Body of pancreas (tissue), 4 donors: Measurements from ENCODE around the gene SENP6.

ENCODE experiments used
- POLR2A ChIP-seq, 3 donors: fragments of 450-650 bp; IDR thresholded peaks; one replicate each; pipeline ENCODE4 v1.6.1; 2016; ENCODE audit warnings: antibody characterized with exemption in 3 of 3, mild to moderate bottlenecking in 2 of 3
- TF ChIP-seq, protein P1 (sequence below), 7 experiments: fragments of 450-650 bp in 4 of 7; fragments of 200-600 bp in 3 of 7; sonication (generic) in 3 of 7; IDR thresholded peaks; one replicate each; pipeline ENCODE4 v1.5.1; 2016 to 2019; ENCODE audit warnings: antibody characterized with exemption in 7 of 7

DNA sequence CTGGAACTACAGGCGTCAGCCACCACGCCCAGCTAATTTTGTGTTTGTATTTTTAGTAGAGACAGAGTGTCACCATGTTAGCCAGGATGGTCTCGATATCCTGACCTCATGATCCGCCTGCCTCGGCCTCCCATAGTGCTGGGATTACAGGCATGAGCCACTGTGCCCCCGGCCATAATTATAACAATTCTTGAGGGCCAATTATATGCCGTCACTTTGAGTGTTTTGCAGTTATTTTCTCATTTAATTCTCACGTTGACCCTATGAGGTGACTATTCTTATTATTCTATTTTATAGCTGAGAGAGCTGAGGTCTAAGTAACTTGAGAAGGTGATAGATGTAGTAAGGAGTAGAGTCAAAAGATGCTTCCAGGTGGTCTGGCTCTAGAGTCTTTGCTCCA is 160.4 kb downstream of the SENP6 start:
- TF ChIP-seq, protein P1, sequence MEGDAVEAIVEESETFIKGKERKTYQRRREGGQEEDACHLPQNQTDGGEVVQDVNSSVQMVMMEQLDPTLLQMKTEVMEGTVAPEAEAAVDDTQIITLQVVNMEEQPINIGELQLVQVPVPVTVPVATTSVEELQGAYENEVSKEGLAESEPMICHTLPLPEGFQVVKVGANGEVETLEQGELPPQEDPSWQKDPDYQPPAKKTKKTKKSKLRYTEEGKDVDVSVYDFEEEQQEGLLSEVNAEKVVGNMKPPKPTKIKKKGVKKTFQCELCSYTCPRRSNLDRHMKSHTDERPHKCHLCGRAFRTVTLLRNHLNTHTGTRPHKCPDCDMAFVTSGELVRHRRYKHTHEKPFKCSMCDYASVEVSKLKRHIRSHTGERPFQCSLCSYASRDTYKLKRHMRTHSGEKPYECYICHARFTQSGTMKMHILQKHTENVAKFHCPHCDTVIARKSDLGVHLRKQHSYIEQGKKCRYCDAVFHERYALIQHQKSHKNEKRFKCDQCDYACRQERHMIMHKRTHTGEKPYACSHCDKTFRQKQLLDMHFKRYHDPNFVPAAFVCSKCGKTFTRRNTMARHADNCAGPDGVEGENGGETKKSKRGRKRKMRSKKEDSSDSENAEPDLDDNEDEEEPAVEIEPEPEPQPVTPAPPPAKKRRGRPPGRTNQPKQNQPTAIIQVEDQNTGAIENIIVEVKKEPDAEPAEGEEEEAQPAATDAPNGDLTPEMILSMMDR (IDR thresholded peaks at IDR 0.05) = no peak
- no peak for TF ChIP-seq POLR2A (IDR thresholded peaks at IDR 0.05)
